NCI-H460 (cell line): Measurements from ENCODE around the gene PSMA8. TPM values are rescaled to one million over a fixed set of nuclear protein-coding genes. Genes with fewer than 3 reads are reported as not detected.
"Not testable (repeated sequence)": the region's sequence is repeated elsewhere in the genome, so short reads cannot be mapped to it uniquely, and the experiment has no call there.

Source experiments
- DNase-seq: peaks from one replicate; pipeline ENCODE4 v3.0.0-alpha.2; 2016; ENCODE audit warnings: low read depth; ENCODE audit errors: extremely low read depth
- total RNA-seq: library from RNA; depleted of rRNA; stranded (reverse); fragments of >200 nt; shearing (Covaris generic); gene quantifications from 2 replicates; pipeline ENCODE4 v1.2.3, GENCODE V29; 2014; rRNA removed

PSMA8 gene
- total RNA-seq, 1 experiment from 2014 or later, result not detected

GRCh38 chr18:26228562-26229260, 95.0 kb downstream of the PSMA8 start:
- DNase-seq, result no peak

- DNase-seq, result no peak
Measured at GRCh38 chr18:26230497-26230896, 96.8 kb downstream of the PSMA8 start.

DNA sequence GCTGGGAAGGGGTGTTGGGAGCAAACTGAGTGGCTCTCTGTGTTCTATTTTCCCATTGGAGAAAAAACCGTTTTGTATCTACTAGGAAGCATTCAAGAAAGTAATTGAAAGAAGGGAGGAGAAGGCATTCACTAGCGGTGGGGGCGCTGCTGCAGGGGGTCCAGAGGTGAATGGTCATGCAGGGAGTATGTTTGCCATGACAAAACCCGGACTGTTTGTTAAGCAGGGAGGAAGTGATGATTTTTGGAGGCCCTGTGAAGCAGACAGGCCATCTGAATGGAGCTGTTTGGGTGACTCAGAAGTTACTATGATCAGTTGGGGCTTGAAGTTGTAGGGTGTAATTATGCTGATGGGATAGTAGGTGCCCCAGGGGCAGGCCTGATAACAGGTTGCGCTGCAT, 99.5 kb downstream of the PSMA8 start:
- no peak for DNase-seq

DNA sequence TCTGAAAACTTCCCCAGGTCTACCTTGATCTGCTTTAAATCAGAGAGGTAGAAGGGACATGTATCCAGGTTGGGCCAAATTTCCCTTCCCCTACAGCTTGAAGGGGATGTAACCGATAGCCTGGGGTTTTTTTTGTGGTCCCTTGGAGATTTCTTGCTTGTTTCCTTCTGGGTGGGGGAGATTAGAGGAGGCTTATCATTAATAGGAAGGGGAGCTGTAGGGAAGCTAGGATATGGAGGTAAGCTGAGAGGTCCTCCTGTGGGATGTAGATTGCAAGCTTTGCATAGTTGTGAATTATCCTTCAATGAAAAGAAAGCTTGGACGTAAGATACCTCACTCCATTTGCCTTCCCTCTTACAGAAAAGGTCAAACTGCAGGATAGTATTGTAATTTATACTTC, 103.7 kb downstream of the PSMA8 start:
- DNase-seq, result not testable (repeated sequence)

GRCh38 chr18:26238718-26239117, 105.0 kb downstream of the PSMA8 start:
- DNase-seq, result not testable (repeated sequence)

DNA sequence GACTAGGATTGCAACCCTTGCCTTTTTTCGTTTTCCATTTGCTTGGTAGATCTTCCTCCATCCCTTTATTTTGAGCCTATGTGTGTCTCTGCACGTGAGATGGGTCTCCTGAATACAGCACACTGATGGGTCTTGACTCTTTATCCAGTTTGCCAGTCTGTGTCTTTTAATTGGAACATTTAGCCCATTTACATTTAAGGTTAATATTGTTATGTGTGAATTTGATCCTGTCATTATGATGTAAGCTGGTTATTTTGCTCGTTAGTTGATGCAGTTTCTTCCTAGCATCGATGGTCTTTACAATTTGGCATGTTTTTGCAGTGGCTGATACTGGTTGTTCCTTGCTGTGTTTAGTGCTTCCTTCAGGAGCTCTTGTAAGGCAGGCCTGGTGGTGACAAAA, 108.7 kb downstream of the PSMA8 start:
- DNase-seq, result not testable (repeated sequence)

Other genes starting within 250 kb of the PSMA8 start
- 54.1 and 64.1 TPM in 2 replicates for gene SS18, start 43.3 kb upstream of the PSMA8 start, total RNA-seq
- 12.3 and 12.4 TPM in 2 replicates for gene TAF4B, start 92.6 kb downstream of the PSMA8 start, total RNA-seq